ENCODE measurements around the gene GFPT2. TPM values are rescaled to one million over a fixed set of nuclear protein-coding genes. Genes with fewer than 3 reads are reported as not detected.

GFPT2 gene
- total RNA-seq, 1 donor from 2014 or later, result 10.1 TPM

DNA sequence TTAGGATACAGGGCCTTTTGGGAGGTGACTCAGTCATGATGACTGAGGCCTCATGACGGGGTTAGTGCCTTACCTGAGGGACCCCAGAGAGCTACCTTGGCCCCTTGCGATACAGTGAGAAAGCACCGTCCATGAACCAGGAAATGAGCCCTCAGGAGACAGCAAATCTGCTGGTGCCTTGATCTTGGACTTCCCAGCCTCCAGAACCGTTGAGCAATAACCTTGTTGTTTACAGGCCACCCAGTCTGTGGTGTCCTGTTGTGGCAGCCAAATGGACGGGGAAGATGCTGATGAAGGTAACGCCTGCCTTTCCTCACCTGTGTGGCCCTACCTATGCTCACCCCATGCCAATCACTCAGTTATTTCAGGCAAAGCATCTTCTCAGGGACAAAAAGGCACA is 5.6 kb upstream of the GFPT2 start:
- Mint-ChIP-seq H3K9me3 (ENCODE audit: unreplicated experiment) (no peaks in the 10 kb centered on the region), H3K36me3 (ENCODE audit: low read depth, unreplicated experiment) (no peaks in the 10 kb centered on the region), H3K4me1 (ENCODE audit: unreplicated experiment) (no peaks in the 10 kb centered on the region), H3K27ac (ENCODE audit: unreplicated experiment) (no peak overlapping the region), H3K4me3 (ENCODE audit: unreplicated experiment) (no peak overlapping the region), H3K27me3 (ENCODE audit: unreplicated experiment) (peaks cover 23% of the 10 kb centered on the region)
- TF ChIP-seq, protein P1, sequence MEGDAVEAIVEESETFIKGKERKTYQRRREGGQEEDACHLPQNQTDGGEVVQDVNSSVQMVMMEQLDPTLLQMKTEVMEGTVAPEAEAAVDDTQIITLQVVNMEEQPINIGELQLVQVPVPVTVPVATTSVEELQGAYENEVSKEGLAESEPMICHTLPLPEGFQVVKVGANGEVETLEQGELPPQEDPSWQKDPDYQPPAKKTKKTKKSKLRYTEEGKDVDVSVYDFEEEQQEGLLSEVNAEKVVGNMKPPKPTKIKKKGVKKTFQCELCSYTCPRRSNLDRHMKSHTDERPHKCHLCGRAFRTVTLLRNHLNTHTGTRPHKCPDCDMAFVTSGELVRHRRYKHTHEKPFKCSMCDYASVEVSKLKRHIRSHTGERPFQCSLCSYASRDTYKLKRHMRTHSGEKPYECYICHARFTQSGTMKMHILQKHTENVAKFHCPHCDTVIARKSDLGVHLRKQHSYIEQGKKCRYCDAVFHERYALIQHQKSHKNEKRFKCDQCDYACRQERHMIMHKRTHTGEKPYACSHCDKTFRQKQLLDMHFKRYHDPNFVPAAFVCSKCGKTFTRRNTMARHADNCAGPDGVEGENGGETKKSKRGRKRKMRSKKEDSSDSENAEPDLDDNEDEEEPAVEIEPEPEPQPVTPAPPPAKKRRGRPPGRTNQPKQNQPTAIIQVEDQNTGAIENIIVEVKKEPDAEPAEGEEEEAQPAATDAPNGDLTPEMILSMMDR (IDR thresholded peaks at IDR 0.05; ENCODE audit: unreplicated experiment), result no peak
- DNase-seq (ENCODE audit: low spot score), result no peak

DNA sequence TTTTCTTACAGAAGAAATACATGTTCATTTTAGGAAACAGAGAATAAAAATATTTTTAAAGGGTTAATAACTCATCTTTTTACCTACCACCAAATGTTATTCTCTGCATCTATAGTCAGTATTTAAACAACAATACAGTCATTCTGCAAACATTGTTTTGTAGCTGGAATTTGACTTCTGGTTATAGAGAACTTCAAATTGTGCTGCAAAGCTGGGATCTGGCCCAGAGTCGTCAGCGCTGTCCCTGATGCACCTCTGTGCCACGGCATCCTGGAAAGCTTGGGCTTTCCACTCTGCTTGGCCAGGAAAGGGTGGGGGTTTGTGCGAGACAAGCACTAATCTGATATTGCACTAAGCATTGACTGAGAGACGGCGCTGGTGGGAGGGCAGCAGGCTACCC is 5.0 kb upstream of the GFPT2 start:
- DNase-seq (ENCODE audit: low spot score), result no peak
- TF ChIP-seq, protein P1 (IDR thresholded peaks at IDR 0.05; ENCODE audit: unreplicated experiment), result no peak
- H3K4me1 Mint-ChIP-seq (ENCODE audit: unreplicated experiment), result no peaks in the 10 kb centered on the region
- no peak overlapping the region for H3K27ac Mint-ChIP-seq (ENCODE audit: unreplicated experiment)
- H3K4me3 Mint-ChIP-seq (ENCODE audit: unreplicated experiment), result no peak overlapping the region
- peaks cover 19% of the 10 kb centered on the region for H3K27me3 Mint-ChIP-seq (ENCODE audit: unreplicated experiment)
- no peaks in the 10 kb centered on the region for H3K36me3 Mint-ChIP-seq (ENCODE audit: low read depth, unreplicated experiment)
- no peaks in the 10 kb centered on the region for H3K9me3 Mint-ChIP-seq (ENCODE audit: unreplicated experiment)

DNA sequence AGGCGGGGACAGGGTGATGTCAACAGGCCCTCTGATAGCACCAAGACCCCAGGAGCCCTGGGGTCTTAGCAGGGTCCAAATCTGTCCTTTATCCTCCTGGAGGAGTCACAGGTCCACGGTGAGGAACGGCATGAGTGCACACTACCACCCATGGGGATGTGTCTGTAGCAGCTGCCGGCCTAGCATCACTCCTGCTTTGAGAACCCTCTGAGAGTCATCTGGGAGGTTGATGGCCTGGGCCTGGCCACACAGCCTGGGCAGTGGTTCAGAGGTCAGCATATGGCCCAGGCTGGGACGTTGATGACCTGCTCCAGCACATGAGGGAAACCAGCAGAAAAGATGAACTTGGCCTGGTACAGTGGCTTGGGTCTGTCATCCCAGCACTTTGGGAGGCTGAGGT is 1.8 kb upstream of the GFPT2 start:
- Mint-ChIP-seq H3K4me3 (ENCODE audit: unreplicated experiment) (no peak overlapping the region), H3K27ac (ENCODE audit: unreplicated experiment) (no peak overlapping the region), H3K36me3 (ENCODE audit: low read depth, unreplicated experiment) (no peaks in the 10 kb centered on the region), H3K9me3 (ENCODE audit: unreplicated experiment) (no peaks in the 10 kb centered on the region), H3K27me3 (ENCODE audit: unreplicated experiment) (peaks cover 21% of the 10 kb centered on the region), H3K4me1 (ENCODE audit: unreplicated experiment) (peaks cover 8% of the 10 kb centered on the region)
- DNase-seq (ENCODE audit: low spot score), result no peak
- TF ChIP-seq, protein P1 (IDR thresholded peaks at IDR 0.05; ENCODE audit: unreplicated experiment), result no peak

DNA sequence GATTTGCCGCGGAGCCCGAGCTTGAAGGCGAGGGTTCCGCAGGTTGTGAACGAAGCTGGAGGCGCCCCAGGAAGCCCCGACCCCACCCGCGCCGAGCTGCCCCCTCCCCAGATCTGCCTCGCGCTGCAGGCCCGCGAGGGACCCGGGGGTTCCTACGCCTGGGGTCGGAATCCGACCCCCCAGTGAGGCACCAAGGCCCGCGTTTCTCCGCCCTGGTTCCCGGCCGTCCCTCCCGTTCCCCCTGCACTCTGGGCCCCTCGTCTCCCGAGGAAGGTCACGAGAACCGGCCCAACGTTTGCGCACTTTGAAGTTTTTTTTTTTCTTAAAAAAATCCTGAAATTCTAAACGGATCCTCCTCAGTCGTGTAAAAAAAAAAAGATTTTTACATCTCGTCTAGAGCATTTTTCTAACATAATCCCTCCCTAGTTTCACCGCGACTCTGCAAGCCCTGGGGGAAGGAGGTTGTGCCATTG is 880 bp upstream of the GFPT2 start:
- peaks cover 8% of the 10 kb centered on the region for H3K4me1 Mint-ChIP-seq (ENCODE audit: unreplicated experiment)
- H3K27ac Mint-ChIP-seq (ENCODE audit: unreplicated experiment), result no peak overlapping the region
- peak overlapping the region; percentile 84 for H3K4me3 Mint-ChIP-seq (ENCODE audit: unreplicated experiment)
- DNase-seq (ENCODE audit: low spot score), result no peak
- peaks cover 21% of the 10 kb centered on the region for H3K27me3 Mint-ChIP-seq (ENCODE audit: unreplicated experiment)
- TF ChIP-seq, protein P1 (IDR thresholded peaks at IDR 0.05; ENCODE audit: unreplicated experiment), result no peak
- H3K9me3 Mint-ChIP-seq (ENCODE audit: unreplicated experiment), result no peaks in the 10 kb centered on the region
- no peaks in the 10 kb centered on the region for H3K36me3 Mint-ChIP-seq (ENCODE audit: low read depth, unreplicated experiment)

DNA sequence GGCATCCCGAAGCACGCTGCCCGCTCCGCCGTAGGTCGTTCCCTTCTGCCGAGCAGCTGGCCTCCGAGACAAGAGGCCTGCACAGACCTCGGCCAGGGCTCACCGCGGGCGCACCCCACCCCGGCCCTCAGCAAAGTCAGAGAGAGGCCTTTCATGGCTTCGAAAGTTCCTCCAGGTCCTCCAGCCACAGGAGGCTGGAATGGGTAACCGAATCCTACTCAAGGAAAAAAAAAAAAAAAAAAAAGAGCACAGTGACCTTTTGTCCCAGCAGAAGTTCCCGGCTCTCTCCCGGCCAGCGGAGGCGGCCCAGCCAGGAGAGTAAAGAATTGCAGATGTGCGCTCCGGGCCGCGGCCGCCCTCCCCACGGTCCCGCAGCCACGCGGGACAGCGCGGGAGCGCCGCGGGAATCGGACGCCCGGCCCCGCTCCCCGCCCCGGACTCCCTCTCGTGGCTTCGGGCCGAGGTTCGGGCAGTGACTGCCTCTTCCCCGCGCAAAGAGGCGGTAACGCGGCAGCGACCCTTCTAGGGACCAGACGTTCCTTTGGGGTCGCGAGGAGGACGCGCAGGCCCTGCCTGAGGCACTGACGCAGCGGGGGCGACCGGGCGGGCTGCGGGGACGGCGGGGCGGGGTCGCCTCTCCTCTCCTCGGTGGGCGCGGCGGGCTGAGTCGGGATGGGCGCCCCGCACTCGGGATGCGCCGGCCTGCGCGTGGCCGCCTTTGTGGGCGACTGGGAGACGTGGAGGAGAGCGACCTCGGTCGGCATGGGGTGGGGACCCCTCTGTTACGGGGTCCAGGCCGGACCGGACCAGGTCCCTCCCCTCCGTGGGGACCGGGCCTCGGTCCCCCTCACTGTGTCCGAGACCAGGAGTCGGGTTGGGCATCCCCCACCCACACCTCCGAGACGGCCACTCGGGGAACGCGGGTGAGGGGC is 754 bp downstream of the GFPT2 start:
- peak; percentile 47 for DNase-seq (ENCODE audit: low spot score)

More for the DNA sequence above, 754 bp downstream of the GFPT2 start:
- no peak overlapping the region for H3K27ac Mint-ChIP-seq (ENCODE audit: unreplicated experiment)
- H3K36me3 Mint-ChIP-seq (ENCODE audit: low read depth, unreplicated experiment), result no peaks in the 10 kb centered on the region
- H3K4me3 Mint-ChIP-seq (ENCODE audit: unreplicated experiment), result peak overlapping the region; percentile 87
- peaks cover 21% of the 10 kb centered on the region for H3K27me3 Mint-ChIP-seq (ENCODE audit: unreplicated experiment)
- TF ChIP-seq, protein P1 (IDR thresholded peaks at IDR 0.05; ENCODE audit: unreplicated experiment), result no peak
- no peaks in the 10 kb centered on the region for H3K9me3 Mint-ChIP-seq (ENCODE audit: unreplicated experiment)
- peaks cover 15% of the 10 kb centered on the region for H3K4me1 Mint-ChIP-seq (ENCODE audit: unreplicated experiment)

All from endothelial cell (in vitro differentiated cells).